Measurements from ENCODE around the gene NEK11. TPM values are rescaled to one million over a fixed set of nuclear protein-coding genes. Genes with fewer than 3 reads are reported as not detected.

Gene NEK11
- total and polyA plus RNA-seq, 8 donors = 0.45 to 24.2 (median 2.3) TPM; not detected in 1

DNA sequence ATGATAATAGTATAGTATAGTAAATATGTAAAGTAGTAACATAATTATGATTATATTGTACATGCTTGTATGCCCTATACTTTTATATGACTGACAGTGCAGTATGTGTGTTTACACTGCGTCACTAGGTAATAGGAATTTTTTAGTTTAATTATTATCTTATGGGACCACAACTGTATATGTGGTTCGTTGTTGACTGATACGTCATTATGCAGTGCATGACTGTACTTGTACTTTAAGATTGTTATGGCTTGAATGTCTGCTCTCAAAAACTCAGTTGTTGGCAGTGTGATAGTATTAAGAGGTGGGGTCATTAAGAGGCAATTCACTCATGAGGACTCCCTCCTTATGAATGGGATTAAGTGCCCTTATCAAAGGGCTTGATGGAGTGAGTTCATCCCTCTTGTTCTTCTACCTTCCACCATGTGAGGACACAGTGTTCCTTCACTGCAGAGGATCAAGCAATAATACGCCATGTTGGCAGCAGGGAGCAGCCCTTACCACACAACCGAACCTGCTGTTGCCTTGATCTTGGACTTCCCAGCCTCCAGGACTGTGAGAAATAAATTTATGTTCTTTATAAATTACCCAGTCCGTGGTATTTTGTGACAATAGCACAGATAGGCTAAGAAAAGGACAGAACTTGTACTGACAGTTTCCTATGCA, 152.2 kb downstream of the NEK11 start:
- TF ChIP-seq EP300 (IDR thresholded peaks at IDR 0.05) = no peak
- TF ChIP-seq POLR2AphosphoS5 (IDR thresholded peaks at IDR 0.05) = no peak
- no peak for TF ChIP-seq POLR2A (IDR thresholded peaks at IDR 0.05)
- TF ChIP-seq CTCF (IDR thresholded peaks at IDR 0.05) = no peak
- DNase-seq = no peak
- intact Hi-C loops (cut with DNase I; ENCODE audit: low total_unique reads) = no loop called here
- WGBS, 5 donors = 90 to 93% (median 92%) methylated on average over 6 of the region's 6 CpGs
- peaks cover 0 to 6% (median 0%) of the 10 kb centered on the region in 4 donors for H3K4me1 ChIP-seq
- H3K36me3 ChIP-seq = peaks cover 0 to 8% (median 2%) of the 10 kb centered on the region in 4 donors
- no peak overlapping the region for H3K4me3 ChIP-seq
- H3K27me3 ChIP-seq = no peaks in the 10 kb centered on the region
- H3K27ac ChIP-seq = no peak overlapping the region
- peaks cover 0 to 4% (median 0%) of the 10 kb centered on the region in 4 donors for H3K9me3 ChIP-seq

DNA sequence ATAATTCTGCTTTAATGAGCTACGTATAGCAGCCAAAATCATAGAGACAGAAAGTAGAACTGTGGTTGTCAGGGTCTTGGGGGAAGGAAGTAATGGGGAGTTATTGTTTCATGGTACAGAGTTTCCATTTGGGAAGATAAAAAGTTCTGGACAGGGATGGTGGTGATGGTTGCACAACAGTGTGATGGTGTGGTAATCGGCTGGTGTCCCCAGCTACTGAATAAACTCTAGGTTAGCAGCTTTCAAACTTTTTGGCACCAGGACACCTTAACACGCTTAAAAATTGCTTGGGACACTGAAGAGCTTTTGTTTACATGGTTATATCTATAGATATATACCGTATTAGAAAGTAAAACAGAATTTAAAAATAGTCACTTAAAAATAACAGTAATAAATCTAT, 166.0 kb downstream of the NEK11 start:
- no peaks in the 10 kb centered on the region for H3K36me3 ChIP-seq
- H3K27ac ChIP-seq = no peak overlapping the region
- H3K4me1 ChIP-seq = no peaks in the 10 kb centered on the region
- no peak for TF ChIP-seq POLR2AphosphoS5 (IDR thresholded peaks at IDR 0.05)
- no peak for TF ChIP-seq POLR2A (IDR thresholded peaks at IDR 0.05)
- TF ChIP-seq CTCF (IDR thresholded peaks at IDR 0.05) = no peak
- TF ChIP-seq EP300 (IDR thresholded peaks at IDR 0.05) = no peak
- no peak for DNase-seq
- H3K27me3 ChIP-seq = no peaks in the 10 kb centered on the region
- H3K4me3 ChIP-seq = no peak overlapping the region
- no peaks in the 10 kb centered on the region for H3K9me3 ChIP-seq
- intact Hi-C loops (cut with DNase I; ENCODE audit: low total_unique reads) = no loop called here
- WGBS, 5 donors = 65 to 83% (median 73%) methylated on average over 4 of the region's 4 CpGs

GRCh38 chr3:131193641-131194238, 167.1 kb downstream of the NEK11 start:
- no peak overlapping the region for H3K4me3 ChIP-seq
- no peaks in the 10 kb centered on the region for H3K27me3 ChIP-seq
- WGBS, 5 donors = 51 to 68% (median 65%) methylated on average over 1 of the region's 1 CpG
- no peaks in the 10 kb centered on the region for H3K4me1 ChIP-seq
- intact Hi-C loops (cut with DNase I; ENCODE audit: low total_unique reads) = no loop called here
- DNase-seq = peak in 1 of 2 donors; percentile 5
- H3K9me3 ChIP-seq = no peaks in the 10 kb centered on the region
- no peaks in the 10 kb centered on the region for H3K36me3 ChIP-seq
- TF ChIP-seq CTCF (IDR thresholded peaks at IDR 0.05) (no peak), POLR2A (IDR thresholded peaks at IDR 0.05) (no peak), POLR2AphosphoS5 (IDR thresholded peaks at IDR 0.05) (no peak), EP300 (IDR thresholded peaks at IDR 0.05) (no peak)
- H3K27ac ChIP-seq = no peak overlapping the region

DNA sequence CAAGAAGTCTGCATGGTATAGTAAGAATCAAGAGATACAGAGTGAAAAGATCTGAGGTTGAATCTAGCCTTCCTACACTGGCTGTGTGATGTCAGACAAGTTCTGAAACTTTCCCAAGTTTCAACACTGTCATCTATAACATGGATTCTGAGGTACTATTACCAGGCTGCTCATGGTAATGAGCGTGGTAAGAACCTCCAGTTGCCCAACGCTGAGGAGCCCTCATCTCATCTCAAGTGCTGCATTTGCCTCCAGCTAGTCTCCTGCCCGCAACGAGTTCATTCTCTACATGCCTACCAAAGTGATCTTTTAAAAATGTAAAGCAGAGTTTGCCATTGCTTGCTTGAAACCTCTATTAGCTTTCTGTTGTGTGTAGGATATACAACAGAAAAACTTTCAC, 168.1 kb downstream of the NEK11 start:
- Histone ChIP-seq H3K9me3 (no peaks in the 10 kb centered on the region), H3K36me3 (no peaks in the 10 kb centered on the region), H3K4me1 (no peaks in the 10 kb centered on the region), H3K27ac (no peak overlapping the region), H3K27me3 (no peaks in the 10 kb centered on the region), H3K4me3 (no peak overlapping the region)
- DNase-seq = no peak
- 91 to 93% (median 91%) methylated on average over 4 of the region's 4 CpGs for WGBS, 5 donors
- TF ChIP-seq CTCF (IDR thresholded peaks at IDR 0.05) (no peak), POLR2A (IDR thresholded peaks at IDR 0.05) (no peak), POLR2AphosphoS5 (IDR thresholded peaks at IDR 0.05) (no peak), EP300 (IDR thresholded peaks at IDR 0.05) (no peak)
- intact Hi-C loops (cut with DNase I; ENCODE audit: low total_unique reads) = no loop called here
